H1 (cell line): Measurements from ENCODE around the gene CHN2.

Source experiments
- BRCA1 ChIP-seq: IDR thresholded peaks from 2 replicates; pipeline ENCODE4 v1.6.1; 2012; ENCODE audit warnings: low read depth, low read length, improper control_type of control experiment
- CTCF ChIP-seq, 3 experiments: IDR thresholded peaks; 1 replicate in 2 of 3; 2 replicates in 1 of 3; pipeline versions ENCODE4 v1.5.1 to v1.6.1; 2011; ENCODE audit warnings: low read length in 3 of 3, mild to moderate bottlenecking in 3 of 3, inconsistent platforms in 2 of 3, low read depth in 1 of 3, moderate library complexity in 1 of 3; ENCODE audit not compliant: insufficient read depth in 1 of 3; ENCODE audit errors: control extremely low read depth in 1 of 3
- E2F6 ChIP-seq: IDR thresholded peaks from 2 replicates; pipeline ENCODE4 v1.6.1; 2012; ENCODE audit warnings: inconsistent platforms
- GABPA ChIP-seq: IDR thresholded peaks from 2 replicates; pipeline ENCODE4 v1.6.1; 2011; ENCODE audit warnings: mild to moderate bottlenecking, low read length, moderate library complexity, borderline replicate concordance; ENCODE audit not compliant: insufficient read depth
- MAX ChIP-seq: IDR thresholded peaks from 2 replicates; pipeline ENCODE4 v1.6.1; 2012; ENCODE audit warnings: inconsistent platforms
- POLR2A ChIP-seq, 2 experiments: IDR thresholded peaks; 1 replicate in 1 of 2; 2 replicates in 1 of 2; pipeline ENCODE4 v1.6.1; 2011; ENCODE audit warnings: low read depth in 2 of 2, low read length in 2 of 2, mild to moderate bottlenecking in 2 of 2; ENCODE audit errors: control extremely low read depth in 1 of 2
- POLR2AphosphoS5 ChIP-seq: IDR thresholded peaks from 2 replicates; pipeline ENCODE4 v1.6.1; 2011; ENCODE audit warnings: low read depth, low read length
- RAD21 ChIP-seq, 2 experiments: IDR thresholded peaks in 1 of 2; conservative IDR thresholded peaks in 1 of 2; 2 replicates each; pipeline ENCODE4 v1.6.1; 2011; ENCODE audit warnings: low read depth in 2 of 2, low read length in 2 of 2, improper control_type of control experiment in 1 of 2, inconsistent platforms in 1 of 2, mild to moderate bottlenecking in 1 of 2, moderate library complexity in 1 of 2
- RFX5 ChIP-seq: IDR thresholded peaks from 2 replicates; pipeline ENCODE4 v1.6.1; 2011; ENCODE audit warnings: low read depth, low read length, improper control_type of control experiment, borderline replicate concordance
- SAP30 ChIP-seq: fragments of 300-600 bp; sonication (generic); IDR thresholded peaks from 2 replicates; pipeline ENCODE4 v1.7.1; 2012; ENCODE audit warnings: low read length, moderate library complexity, mild to moderate bottlenecking, inconsistent platforms; ENCODE audit not compliant: insufficient read depth, insufficient replicate concordance
- SP1 ChIP-seq: IDR thresholded peaks from 2 replicates; pipeline ENCODE4 v1.6.1; 2011; ENCODE audit warnings: low read depth, low read length
- TAF1 ChIP-seq: IDR thresholded peaks from 2 replicates; pipeline ENCODE4 v1.6.1; 2011; ENCODE audit warnings: mild to moderate bottlenecking, low read depth, low read length
- YY1 ChIP-seq: IDR thresholded peaks from 2 replicates; pipeline ENCODE4 v1.6.1; 2011; ENCODE audit warnings: low read depth, mild to moderate bottlenecking, low read length

- no peak for TF ChIP-seq GABPA
- TF ChIP-seq RFX5 = no peak
- no peak for TF ChIP-seq CTCF (IDR thresholded peaks at IDR 0.05; ENCODE audit: control extremely low read depth in 1 of 3, insufficient read depth in 1 of 3, low read depth in 1 of 3, low read length in 3 of 3)
- no peak for TF ChIP-seq TAF1
- TF ChIP-seq SAP30 = no peak
- no peak for TF ChIP-seq E2F6
- TF ChIP-seq MAX = no peak
- TF ChIP-seq POLR2AphosphoS5 = no peak
- TF ChIP-seq POLR2A (IDR thresholded peaks at IDR 0.05; ENCODE audit: control extremely low read depth in 1 of 2, low read depth in 2 of 2, low read length in 2 of 2) = no peak
- no peak for TF ChIP-seq YY1
- no peak for TF ChIP-seq SP1
- TF ChIP-seq RAD21 (IDR thresholded peaks at IDR 0.05 in 1 of 2, conservative IDR thresholded peaks at IDR 0.05 in 1 of 2; ENCODE audit: low read depth in 2 of 2, low read length in 2 of 2) = no peak
- no peak for TF ChIP-seq BRCA1
Observed at GRCh38 chr7:29469976-29470557, 275.5 kb downstream of the CHN2 start.
